Sigmoid colon (tissue), 3 donors: ENCODE results near the gene TNS1.

ENCODE experiments used
- POLR2A ChIP-seq, 2 donors: fragments of 450-650 bp; IDR thresholded peaks; one replicate each; pipeline ENCODE4 v1.6.1; 2016; ENCODE audit warnings: antibody characterized with exemption in 2 of 2, mild to moderate bottlenecking in 2 of 2, moderate library complexity in 2 of 2
- TF ChIP-seq, protein P1 (sequence below), 4 experiments: fragments of 450-650 bp in 3 of 4; fragments of 200-600 bp in 1 of 4; IDR thresholded peaks; one replicate each; pipeline ENCODE4 v1.5.1; 2016 to 2019; ENCODE audit warnings: antibody characterized with exemption in 4 of 4, mild to moderate bottlenecking in 3 of 4, moderate library complexity in 2 of 4

- TF ChIP-seq POLR2A (IDR thresholded peaks at IDR 0.05) = no peak
- TF ChIP-seq, protein P1, sequence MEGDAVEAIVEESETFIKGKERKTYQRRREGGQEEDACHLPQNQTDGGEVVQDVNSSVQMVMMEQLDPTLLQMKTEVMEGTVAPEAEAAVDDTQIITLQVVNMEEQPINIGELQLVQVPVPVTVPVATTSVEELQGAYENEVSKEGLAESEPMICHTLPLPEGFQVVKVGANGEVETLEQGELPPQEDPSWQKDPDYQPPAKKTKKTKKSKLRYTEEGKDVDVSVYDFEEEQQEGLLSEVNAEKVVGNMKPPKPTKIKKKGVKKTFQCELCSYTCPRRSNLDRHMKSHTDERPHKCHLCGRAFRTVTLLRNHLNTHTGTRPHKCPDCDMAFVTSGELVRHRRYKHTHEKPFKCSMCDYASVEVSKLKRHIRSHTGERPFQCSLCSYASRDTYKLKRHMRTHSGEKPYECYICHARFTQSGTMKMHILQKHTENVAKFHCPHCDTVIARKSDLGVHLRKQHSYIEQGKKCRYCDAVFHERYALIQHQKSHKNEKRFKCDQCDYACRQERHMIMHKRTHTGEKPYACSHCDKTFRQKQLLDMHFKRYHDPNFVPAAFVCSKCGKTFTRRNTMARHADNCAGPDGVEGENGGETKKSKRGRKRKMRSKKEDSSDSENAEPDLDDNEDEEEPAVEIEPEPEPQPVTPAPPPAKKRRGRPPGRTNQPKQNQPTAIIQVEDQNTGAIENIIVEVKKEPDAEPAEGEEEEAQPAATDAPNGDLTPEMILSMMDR (IDR thresholded peaks at IDR 0.05) = no peak
Observed at GRCh38 chr2:217752714-217753459, 249.9 kb downstream of the TNS1 start.
